Endodermal cell (in vitro differentiated cells): ENCODE measurements around the gene PTPRT. TPM values are rescaled to one million over a fixed set of nuclear protein-coding genes. Genes with fewer than 3 reads are reported as not detected.
A peak's percentile ranks its signal among the peaks of the same experiment; 100 is the strongest.

Source experiments
- DNase-seq: peaks from one replicate; pipeline ENCODE4 v3.0.0-alpha.2; 2017
- H3K27ac ChIP-seq: 2 replicates; pipeline ENCODE4 v1.5.1; 2013; ENCODE audit warnings: mild to moderate bottlenecking, low read depth, low read length, moderate library complexity
- H3K27me3 ChIP-seq: 2 replicates; pipeline ENCODE4 v1.6.1; 2013; ENCODE audit warnings: mild to moderate bottlenecking, low read length, moderate library complexity; ENCODE audit not compliant: insufficient read depth, control insufficient read depth, poor library complexity, severe bottlenecking
- H3K36me3 ChIP-seq: 2 replicates; pipeline ENCODE4 v1.7.0; 2013; ENCODE audit warnings: mild to moderate bottlenecking, low read length, moderate library complexity; ENCODE audit not compliant: control insufficient read depth, insufficient read depth
- H3K4me1 ChIP-seq: one replicate; pipeline ENCODE4 v1.7.0; 2013; ENCODE audit warnings: low read length; ENCODE audit not compliant: control insufficient read depth, insufficient read depth
- H3K4me3 ChIP-seq: 2 replicates; pipeline ENCODE4 v1.5.1; 2013; ENCODE audit warnings: mild to moderate bottlenecking, low read length, moderate library complexity
- H3K9ac ChIP-seq: 2 replicates; pipeline ENCODE4 v1.6.1; 2013; ENCODE audit warnings: mild to moderate bottlenecking, low read length, moderate library complexity; ENCODE audit not compliant: poor library complexity, severe bottlenecking; ENCODE audit errors: extremely low read depth
- H3K9me3 ChIP-seq: 2 replicates; pipeline ENCODE4 v1.6.1; 2013; ENCODE audit warnings: mild to moderate bottlenecking, low read length, moderate library complexity; ENCODE audit not compliant: control insufficient read depth
- H3K27ac Mint-ChIP-seq: 2 replicates; pipeline ENCODE4 v1.8.0; 2020; ENCODE audit warnings: mixed read lengths
- H3K27me3 Mint-ChIP-seq: 2 replicates; pipeline ENCODE4 v1.8.0; 2021; ENCODE audit warnings: mild to moderate bottlenecking, mixed read lengths; ENCODE audit not compliant: insufficient read depth
- H3K36me3 Mint-ChIP-seq: 2 replicates; pipeline ENCODE4 v1.8.0; 2020; ENCODE audit warnings: low read depth, mixed read lengths
- H3K4me1 Mint-ChIP-seq: 2 replicates; pipeline ENCODE4 v1.8.0; 2020; ENCODE audit warnings: mixed read lengths
- H3K4me3 Mint-ChIP-seq: 2 replicates; pipeline ENCODE4 v1.8.0; 2020; ENCODE audit warnings: mild to moderate bottlenecking, moderate library complexity, mixed read lengths
- H3K9me3 Mint-ChIP-seq: 2 replicates; pipeline ENCODE4 v1.8.0; 2020; ENCODE audit warnings: mild to moderate bottlenecking, mixed read lengths
- CTCF ChIP-seq: fragments of 200-600 bp; sonication (generic); conservative IDR thresholded peaks from 2 replicates; pipeline ENCODE4 v1.5.0; 2021; ENCODE audit warnings: antibody characterized with exemption, mild to moderate bottlenecking
- WGBS, 2 experiments: methylation state at CpG; one replicate each; pipeline versions ENCODE4 v1.1.5 to v1.1.7; 2013; ENCODE audit warnings: missing lambda C conversion rate in 2 of 2, mixed read lengths in 1 of 2; ENCODE audit not compliant: insufficient coverage in 1 of 2, insufficient read length in 1 of 2; 5-methylcytosine and 5-hydroxymethylcytosine counted together
- total RNA-seq, 2 donors: library from RNA; stranded (reverse); fragmentation: NEBNext Ultra II Directional in 1 of 2; extraction: Animal tissue kit (Norgen Biotek cat#: 25700) in 1 of 2; gene quantifications; 2 replicates in 1 of 2; 3 replicates in 1 of 2; pipeline ENCODE4 v1.2.1, GENCODE V29; 2021

The PTPRT gene
- total RNA-seq, 2 donors from 2014 or later = 2.3 to 2.7 TPM

GRCh38 chr20:42604998-42605956 is 584.4 kb downstream of the PTPRT start:
- Histone ChIP-seq H3K4me3 (no peak overlapping the region), H3K27ac (no peak overlapping the region), H3K4me1 (peaks cover 10% of the 10 kb centered on the region), H3K9ac (no peak overlapping the region), H3K36me3 (no peaks in the 10 kb centered on the region), H3K9me3 (peaks cover 3% of the 10 kb centered on the region), H3K27me3 (no peaks in the 10 kb centered on the region)
- Mint-ChIP-seq H3K4me1 (peaks cover 8% of the 10 kb centered on the region), H3K27ac (no peak overlapping the region), H3K4me3 (no peak overlapping the region), H3K36me3 (no peaks in the 10 kb centered on the region), H3K9me3 (no peaks in the 10 kb centered on the region), H3K27me3 (peaks cover 11% of the 10 kb centered on the region)
- no peak for TF ChIP-seq CTCF
- WGBS, 2 experiments = 79 to 82% methylated on average over 8 to 13 of the region's 13 CpGs
- DNase-seq = peak; percentile 60

GRCh38 chr20:42603655-42604054 is 586.1 kb downstream of the PTPRT start:
- peaks cover 3% of the 10 kb centered on the region for H3K9me3 ChIP-seq
- no peaks in the 10 kb centered on the region for H3K36me3 Mint-ChIP-seq
- H3K4me3 Mint-ChIP-seq = no peak overlapping the region
- H3K4me3 ChIP-seq = no peak overlapping the region
- no peak overlapping the region for H3K27ac Mint-ChIP-seq
- 86 to 100% methylated on average over 1 to 4 of the region's 4 CpGs for WGBS, 2 experiments
- peaks cover 8% of the 10 kb centered on the region for H3K4me1 Mint-ChIP-seq
- H3K27me3 Mint-ChIP-seq = peaks cover 12% of the 10 kb centered on the region
- DNase-seq = peak; percentile 10
- no peaks in the 10 kb centered on the region for H3K9me3 Mint-ChIP-seq
- peaks cover 10% of the 10 kb centered on the region for H3K4me1 ChIP-seq
- no peak overlapping the region for H3K27ac ChIP-seq
- no peaks in the 10 kb centered on the region for H3K36me3 ChIP-seq
- no peak for TF ChIP-seq CTCF
- H3K9ac ChIP-seq = no peak overlapping the region
- H3K27me3 ChIP-seq = no peaks in the 10 kb centered on the region

- Mint-ChIP-seq H3K9me3 (no peaks in the 10 kb centered on the region), H3K36me3 (no peaks in the 10 kb centered on the region), H3K4me1 (peaks cover 10% of the 10 kb centered on the region), H3K4me3 (no peak overlapping the region), H3K27ac (no peak overlapping the region), H3K27me3 (peaks cover 21% of the 10 kb centered on the region)
- H3K36me3 ChIP-seq = no peaks in the 10 kb centered on the region
- TF ChIP-seq CTCF = no peak
- peaks cover 7% of the 10 kb centered on the region for H3K27me3 ChIP-seq
- H3K4me1 ChIP-seq = no peaks in the 10 kb centered on the region
- H3K27ac ChIP-seq = no peak overlapping the region
- H3K4me3 ChIP-seq = no peak overlapping the region
- no peaks in the 10 kb centered on the region for H3K9me3 ChIP-seq
- H3K9ac ChIP-seq = no peak overlapping the region
- peak; percentile 17 for DNase-seq
- WGBS, 2 experiments = 82 to 87% methylated on average over 4 to 5 of the region's 5 CpGs
Measured at GRCh38 chr20:42598581-42598980, 591.1 kb downstream of the PTPRT start.
